ENCODE data around the gene ELP5. TPM values are rescaled to one million over a fixed set of nuclear protein-coding genes. Genes with fewer than 3 reads are reported as not detected.

The ELP5 gene
- total RNA-seq, 2 experiments from 2014 or later, result 84.6 to 97.3 TPM

GRCh38 chr17:7213895-7214299 is 38.1 kb upstream of the ELP5 start:
- Histone ChIP-seq H3K9me2 (ENCODE audit: insufficient read depth, low read length) (no peaks in the 10 kb centered on the region), H3K36me3 (ENCODE audit: insufficient read depth, low read length) (no peaks in the 10 kb centered on the region), H3K27ac (ENCODE audit: low read depth, low read length, poor library complexity, severe bottlenecking) (peak overlapping the region; percentile 51), H3K79me2 (ENCODE audit: insufficient read depth, low read depth, low read length) (peaks cover 30% of the 10 kb centered on the region), H4K20me1 (ENCODE audit: insufficient read depth, low read length) (no peaks in the 10 kb centered on the region), H3K4me3 (ENCODE audit: low read depth, low read length, poor library complexity, severe bottlenecking) (peak overlapping the region; percentile 75), H3K4me1 (ENCODE audit: insufficient read depth, low read length, poor library complexity, severe bottlenecking) (peaks cover 46% of the 10 kb centered on the region), H3K9me3 (ENCODE audit: low read length) (no peaks in the 10 kb centered on the region), H2AFZ (ENCODE audit: low read length) (no peak overlapping the region), H3K4me2 (ENCODE audit: low read length) (peak overlapping the region; percentile 72)
- BruUV-seq (replicated peaks), result no TSS peak
- TF ChIP-seq, protein P1, sequence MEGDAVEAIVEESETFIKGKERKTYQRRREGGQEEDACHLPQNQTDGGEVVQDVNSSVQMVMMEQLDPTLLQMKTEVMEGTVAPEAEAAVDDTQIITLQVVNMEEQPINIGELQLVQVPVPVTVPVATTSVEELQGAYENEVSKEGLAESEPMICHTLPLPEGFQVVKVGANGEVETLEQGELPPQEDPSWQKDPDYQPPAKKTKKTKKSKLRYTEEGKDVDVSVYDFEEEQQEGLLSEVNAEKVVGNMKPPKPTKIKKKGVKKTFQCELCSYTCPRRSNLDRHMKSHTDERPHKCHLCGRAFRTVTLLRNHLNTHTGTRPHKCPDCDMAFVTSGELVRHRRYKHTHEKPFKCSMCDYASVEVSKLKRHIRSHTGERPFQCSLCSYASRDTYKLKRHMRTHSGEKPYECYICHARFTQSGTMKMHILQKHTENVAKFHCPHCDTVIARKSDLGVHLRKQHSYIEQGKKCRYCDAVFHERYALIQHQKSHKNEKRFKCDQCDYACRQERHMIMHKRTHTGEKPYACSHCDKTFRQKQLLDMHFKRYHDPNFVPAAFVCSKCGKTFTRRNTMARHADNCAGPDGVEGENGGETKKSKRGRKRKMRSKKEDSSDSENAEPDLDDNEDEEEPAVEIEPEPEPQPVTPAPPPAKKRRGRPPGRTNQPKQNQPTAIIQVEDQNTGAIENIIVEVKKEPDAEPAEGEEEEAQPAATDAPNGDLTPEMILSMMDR (conservative IDR thresholded peaks at IDR 0.05; ENCODE audit: low read length), result peak; percentile 82
- TF ChIP-seq EZH2phosphoT487 (IDR thresholded peaks at IDR 0.05; ENCODE audit: borderline replicate concordance, low read depth, low read length), result no peak
- ChIA-PET POLR2A (interaction anchor here (0.7 kb wide), 1 partner anchor 174 kb away, joined by 3 read pairs; no protein-coding TSS in a partner anchor), CTCF (ENCODE audit: unreplicated experiment) (interaction anchor here (0.6 kb wide), 1 partner anchor 654 kb away, joined by 4 read pairs; no protein-coding TSS in a partner anchor)
- DNase-seq (ENCODE audit: low spot score), result peak; percentile 86
- intact Hi-C loops (cut with micrococcal nuclease; ENCODE audit: unreplicated experiment), result loop anchor here (1.0 to 2.0 kb wide), 2 partner anchors 25 to 93 kb away; partner anchors contain the start of genes EIF5A and PHF23

DNA sequence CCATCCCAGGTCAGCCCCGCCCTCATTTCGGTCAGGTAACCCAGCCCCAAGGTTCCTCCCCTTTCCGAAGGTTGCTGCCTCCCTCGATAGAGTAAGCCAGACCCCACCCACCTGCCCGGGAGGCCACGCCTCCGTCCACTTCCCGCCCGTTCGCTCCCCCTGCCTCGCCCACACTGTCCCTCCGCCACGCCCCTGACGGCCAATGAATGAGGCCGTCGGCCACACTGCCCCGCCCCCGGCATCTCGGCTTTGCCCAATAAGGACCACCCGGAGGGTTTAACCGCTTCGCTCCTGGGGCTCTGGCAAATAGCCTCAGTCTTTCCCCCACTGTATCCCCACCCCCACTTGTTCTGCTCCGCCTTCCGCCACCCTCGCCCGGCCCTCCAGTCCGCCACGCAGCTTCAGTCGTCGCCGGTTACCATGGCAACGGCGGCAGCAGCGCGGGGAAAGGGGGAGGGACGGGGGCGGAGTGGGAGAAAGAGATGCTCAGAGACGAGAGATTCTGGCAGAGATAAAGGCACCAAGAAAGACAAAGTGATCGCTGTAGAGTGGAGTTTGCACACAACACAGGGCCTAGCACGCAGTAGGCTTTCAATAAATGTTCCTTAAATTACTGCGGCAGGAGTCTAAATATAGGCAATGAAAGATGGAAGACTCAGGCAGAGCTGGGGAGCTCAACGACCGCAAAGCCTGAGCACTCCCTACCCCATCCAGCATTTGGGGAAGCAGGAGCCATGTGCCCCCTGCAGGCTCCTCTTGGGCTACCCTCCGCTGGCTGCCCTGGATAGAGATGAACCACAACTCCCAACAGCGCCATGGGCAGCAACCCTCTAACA is 37.5 kb upstream of the ELP5 start:
- Histone ChIP-seq H3K4me2 (ENCODE audit: low read length) (peak overlapping the region; percentile 78), H3K36me3 (ENCODE audit: insufficient read depth, low read length) (no peaks in the 10 kb centered on the region), H3K4me3 (ENCODE audit: low read depth, low read length, poor library complexity, severe bottlenecking) (peak overlapping the region; percentile 75), H3K27ac (ENCODE audit: low read depth, low read length, poor library complexity, severe bottlenecking) (peak overlapping the region; percentile 65), H3K9me3 (ENCODE audit: low read length) (no peaks in the 10 kb centered on the region), H3K4me1 (ENCODE audit: insufficient read depth, low read length, poor library complexity, severe bottlenecking) (peaks cover 52% of the 10 kb centered on the region), H3K79me2 (ENCODE audit: insufficient read depth, low read depth, low read length) (peaks cover 30% of the 10 kb centered on the region), H4K20me1 (ENCODE audit: insufficient read depth, low read length) (no peaks in the 10 kb centered on the region), H2AFZ (ENCODE audit: low read length) (no peak overlapping the region), H3K9me2 (ENCODE audit: insufficient read depth, low read length) (no peaks in the 10 kb centered on the region)
- ChIA-PET POLR2A (interaction anchor here (0.7 kb wide), 1 partner anchor 175 kb away, joined by 3 read pairs; no protein-coding TSS in a partner anchor), CTCF (ENCODE audit: unreplicated experiment) (interaction anchor here (0.6 kb wide), 2 partner anchors 630 to 654 kb away, joined by 4 read pairs; no protein-coding TSS in a partner anchor)
- intact Hi-C loops (cut with micrococcal nuclease; ENCODE audit: unreplicated experiment), result loop anchor here (1.0 to 2.0 kb wide), 2 partner anchors 24 to 93 kb away; partner anchors contain the start of genes EIF5A and PHF23
- DNase-seq (ENCODE audit: low spot score), result peak; percentile 99
- TF ChIP-seq EZH2phosphoT487 (IDR thresholded peaks at IDR 0.05; ENCODE audit: borderline replicate concordance, low read depth, low read length), result no peak
- TF ChIP-seq, protein P1 (conservative IDR thresholded peaks at IDR 0.05; ENCODE audit: low read length), result peak; percentile 74
- BruUV-seq (replicated peaks), result no TSS peak

Measured in OCI-LY7 (cell line).